GM12878 (cell line): Measurements from ENCODE around the gene ECT2L. TPM values are rescaled to one million over a fixed set of nuclear protein-coding genes. Genes with fewer than 3 reads are reported as not detected.

Source experiments
- ATAC-seq: fragments of 200-7000 bp; cut with Tn5 transposase; 3 replicates; pipeline ENCODE4 v1.9.1; 2020; ENCODE audit warnings: mild to moderate bottlenecking, moderate library complexity
- BruUV-seq: library from RNA; stranded (reverse); fragments of 400-500 nt; replicated peaks from 2 replicates; lab custom pipeline; 2021; lab: Mats Ljungman, UMichigan
- CTCF ChIA-PET: fragments of 300-600 bp; sonication (Branson Sonifier 250); formaldehyde crosslinking; extraction: SDS; loops from one replicate; lab custom pipeline; 2021; ENCODE audit warnings: inconsistent platforms; lab: Yijun Ruan, JAX
- POLR2A ChIA-PET: fragments of 350-600 bp; formaldehyde crosslinking; extraction: SDS; loops from one replicate; lab custom pipeline; 2021; ENCODE audit warnings: inconsistent platforms; lab: Charles Lee
- RAD21 ChIA-PET: fragments of 300-600 bp; sonication (Branson Sonifier 250); formaldehyde crosslinking; loops from one replicate; lab custom pipeline; 2023; ENCODE audit warnings: antibody characterized with exemption; ENCODE audit not compliant: unreplicated experiment; lab: Charles Lee
- SMC1A ChIA-PET: fragments of 300-600 bp; sonication (Branson Sonifier 250); formaldehyde crosslinking; loops from one replicate; lab custom pipeline; 2023; ENCODE audit not compliant: unreplicated experiment, uncharacterized antibody; lab: Charles Lee
- DNase-seq: peaks from one replicate; pipeline ENCODE4 v3.0.0-alpha.2; 2011; ENCODE audit warnings: low read depth, low spot score
- FAIRE-seq: peaks from 3 replicates; lab custom pipeline; 2011; peaks lifted over from hg19 to GRCh38; lab: Jason Lieb, UNC
- H2AFZ ChIP-seq: 2 replicates; pipeline ENCODE4 v1.6.0; 2011; ENCODE audit warnings: low read depth, low read length, control low read depth; ENCODE audit not compliant: control insufficient read depth
- H3K27ac ChIP-seq: 2 replicates; pipeline ENCODE4 v1.5.1; 2011; ENCODE audit warnings: control low read depth; ENCODE audit not compliant: control insufficient read depth, insufficient read depth
- H3K27me3 ChIP-seq, 2 experiments: replicated peaks in 1 of 2; 2 replicates each; pipeline versions ENCODE4 v1.6.0 to v1.6.1; 2011; ENCODE audit warnings: low read length in 1 of 2; ENCODE audit not compliant: control insufficient read depth in 2 of 2, insufficient read depth in 2 of 2
- H3K36me3 ChIP-seq, 2 experiments: 2 replicates each; pipeline ENCODE4 v1.5.1; 2011; ENCODE audit warnings: low read length in 1 of 2; ENCODE audit not compliant: control insufficient read depth in 2 of 2, insufficient read depth in 2 of 2
- H3K4me1 ChIP-seq: 2 replicates; pipeline ENCODE4 v1.6.1; 2011; ENCODE audit warnings: mild to moderate bottlenecking, low read length, moderate library complexity, mixed read lengths; ENCODE audit not compliant: control insufficient read depth, insufficient read depth
- H3K4me2 ChIP-seq: 2 replicates; pipeline ENCODE4 v1.6.0; 2011; ENCODE audit warnings: control low read depth; ENCODE audit not compliant: control insufficient read depth, insufficient read depth
- H3K4me3 ChIP-seq: fragments of 200-600 bp; sonication (generic); 2 replicates; pipeline ENCODE4 v1.5.1; 2016
- H3K79me2 ChIP-seq: 2 replicates; pipeline ENCODE4 v1.6.0; 2011; ENCODE audit warnings: low read length; ENCODE audit not compliant: control insufficient read depth, insufficient read depth
- H3K9ac ChIP-seq: 2 replicates; pipeline ENCODE4 v1.8.0; 2011; ENCODE audit warnings: low read length, control low read depth, mixed read lengths; ENCODE audit not compliant: control insufficient read depth, insufficient read depth
- H3K9me3 ChIP-seq: replicated peaks from 3 replicates; pipeline ENCODE4 v1.5.1; 2011; ENCODE audit warnings: mild to moderate bottlenecking, low read length; ENCODE audit not compliant: control insufficient read depth, insufficient read depth
- H4K20me1 ChIP-seq: 2 replicates; pipeline ENCODE4 v1.6.0; 2011; ENCODE audit not compliant: control insufficient read depth, insufficient read depth
- ASH2L ChIP-seq: fragments of 300-600, 200-600 bp; sonication (generic); IDR thresholded peaks from 2 replicates; pipeline ENCODE4 v1.6.1; 2017; ENCODE audit warnings: low read depth, mild to moderate bottlenecking, borderline replicate concordance
- BACH1 ChIP-seq: fragments of 450-650 bp; IDR thresholded peaks from 2 replicates; pipeline ENCODE4 v1.6.1; 2017; ENCODE audit warnings: mild to moderate bottlenecking, borderline replicate concordance
- ETV6 ChIP-seq, 2 experiments: fragments of 450-650 bp in 1 of 2; IDR thresholded peaks in 1 of 2; conservative IDR thresholded peaks in 1 of 2; 2 replicates each; pipeline ENCODE4 v1.6.1; 2014; ENCODE audit warnings: antibody characterized with exemption in 1 of 2, borderline replicate concordance in 1 of 2, low read depth in 1 of 2, mild to moderate bottlenecking in 1 of 2, moderate library complexity in 1 of 2
- FOXK2 ChIP-seq: fragments of 450-650 bp; IDR thresholded peaks from 2 replicates; pipeline ENCODE4 v1.6.1; 2017; ENCODE audit warnings: mild to moderate bottlenecking, moderate library complexity
- HDAC6 ChIP-seq: fragments of 200-600 bp; sonication (generic); IDR thresholded peaks from one replicate; pipeline ENCODE4 v1.8.0; 2017; ENCODE audit warnings: antibody characterized with exemption; ENCODE audit not compliant: unreplicated experiment
- HSF1 ChIP-seq: fragments of 150-350 bp; IDR thresholded peaks from 2 replicates; pipeline ENCODE4 v1.6.1; 2014; ENCODE audit warnings: mild to moderate bottlenecking, low read depth, low read length
- IRF4 ChIP-seq: IDR thresholded peaks from 2 replicates; pipeline ENCODE4 v1.6.1; 2011; ENCODE audit warnings: low read depth, low read length
- NFIC ChIP-seq: IDR thresholded peaks from 2 replicates; pipeline ENCODE4 v1.6.1; 2012; ENCODE audit warnings: low read depth, mild to moderate bottlenecking, inconsistent platforms, low read length, moderate library complexity
- NFYA ChIP-seq: IDR thresholded peaks from 2 replicates; pipeline ENCODE4 v1.6.1; 2011; ENCODE audit warnings: low read depth, mild to moderate bottlenecking, low read length, improper control_type of control experiment, borderline replicate concordance
- PKNOX1 ChIP-seq: fragments of 450-650 bp; IDR thresholded peaks from 2 replicates; pipeline ENCODE4 v1.6.1; 2016; ENCODE audit warnings: mild to moderate bottlenecking
- POU2F2 ChIP-seq: IDR thresholded peaks from 3 replicates; pipeline ENCODE4 v1.6.1; 2011; ENCODE audit warnings: low read depth, mild to moderate bottlenecking, low read length, borderline replicate concordance
- ZBED1 ChIP-seq: IDR thresholded peaks from 2 replicates; pipeline ENCODE4 v1.6.1; 2016; ENCODE audit warnings: borderline replicate concordance
- ZNF274 ChIP-seq: IDR thresholded peaks from one replicate; pipeline ENCODE4 v1.8.0; 2011; ENCODE audit not compliant: insufficient read length, insufficient read depth
- ZZZ3 ChIP-seq: IDR thresholded peaks from 2 replicates; pipeline ENCODE4 v1.6.1; 2011; ENCODE audit warnings: low read depth; ENCODE audit not compliant: control insufficient read depth, insufficient read length
- WGBS: methylation state at CpG from one replicate; pipeline ENCODE4 v1.1.6; 2016; ENCODE audit warnings: low lambda C conversion rate; ENCODE audit not compliant: insufficient replicate concordance, insufficient coverage; ENCODE audit errors: missing lambda C conversion rate; 5-methylcytosine and 5-hydroxymethylcytosine counted together
- in situ Hi-C: fragments of 300-500 bp; cut with MboI; formaldehyde crosslinking; loops from 9 replicates; pipeline ENCODE4 v1.14.3; 2018; ENCODE audit warnings: mixed read lengths
- intact Hi-C: fragments of 100-400 bp; cut with micrococcal nuclease; formaldehyde crosslinking; loops from one replicate; pipeline ENCODE4 v1.14.2; 2022; ENCODE audit not compliant: unreplicated experiment
- polyA plus RNA-seq, 11 experiments: library from polyadenylated mRNA; depleted of rRNA in 4 of 11; unstranded in 6 of 11; stranded (reverse) in 5 of 11; fragments of >200 nt; fragmentation: Nextera tagmentation in 4 of 11; fragmentation: Illumina TruSeq in 1 of 11; extraction: Ambion mirVana in 4 of 11; extraction: Trizol in 1 of 11; gene quantifications; 1 replicate in 1 of 11; 2 replicates in 10 of 11; pipeline versions ENCODE4 v1.2.1 to v1.2.3, GENCODE V29; 2011 to 2016; ENCODE audit warnings: inconsistent platforms in 2 of 11, missing spikeins in 2 of 11, low read depth in 1 of 11
- total RNA-seq, 4 experiments: library from RNA; depleted of rRNA in 3 of 4; stranded (reverse); fragments of >200 nt in 3 of 4; fragmentation: Illumina TruSeq in 1 of 4; extraction: Trizol in 1 of 4; gene quantifications; 2 replicates each; pipeline versions ENCODE4 v1.2.1 to v1.2.3, GENCODE V29; 2013 to 2021
- TF ChIP-seq, protein P1 (sequence below): fragments of 450-650 bp; conservative IDR thresholded peaks from 2 replicates; pipeline ENCODE4 v1.6.1; 2017; ENCODE audit warnings: mild to moderate bottlenecking, moderate library complexity

The ECT2L gene
- total and polyA plus RNA-seq, 10 of the 15 experiments (the other 5 are each of a cell fraction or from before 2014, with no cell fraction given) = 0.05 to 0.09 TPM; not detected in 8

DNA sequence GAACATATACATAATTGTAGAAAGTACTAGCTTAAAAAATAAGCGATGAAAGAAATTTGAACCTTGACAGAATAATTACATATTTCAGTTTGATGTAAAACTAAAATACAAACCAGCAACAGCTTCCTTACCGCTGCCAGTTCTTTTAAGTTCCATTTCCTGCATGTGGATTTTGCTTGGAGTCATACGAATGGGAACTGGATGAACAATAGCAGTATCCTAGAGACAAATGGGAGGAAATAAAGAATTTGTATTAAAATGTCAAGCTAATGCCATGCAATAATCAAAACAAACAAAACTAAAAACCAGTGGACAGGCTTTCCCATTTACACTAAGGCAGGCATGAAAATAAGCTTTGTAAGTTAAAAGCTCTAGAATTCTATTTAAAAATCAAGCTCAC, 125.0 kb downstream of the ECT2L start:
- no peak for DNase-seq
- ChIA-PET POLR2A (no interaction called here), CTCF (interaction anchor here (0.7 to 1.6 kb wide), 3 partner anchors 13 to 68 kb away, joined by 3 to 4 read pairs (median 4); partner anchors contain the start of gene REPS1), RAD21 (interaction anchor here (0.9 to 1.2 kb wide), 2 partner anchors 10 to 45 kb away, joined by 3 read pairs; no protein-coding TSS in a partner anchor), SMC1A (interaction anchor here (0.6 to 1.5 kb wide), 5 partner anchors 8 to 58 kb away, joined by 3 to 6 read pairs (median 3); no protein-coding TSS in a partner anchor)
- in situ Hi-C loops (no loop called here), intact Hi-C loops (no loop called here)
- H3K4me3 ChIP-seq = no peak overlapping the region
- no peak overlapping the region for H2AFZ ChIP-seq
- no peak overlapping the region for H3K4me2 ChIP-seq
- no peaks in the 10 kb centered on the region for H4K20me1 ChIP-seq
- BruUV-seq = no TSS peak
- H3K36me3 ChIP-seq = peaks cover 3 to 11% of the 10 kb centered on the region in 2 experiments
- WGBS = 99% methylated on average over 3 of the region's 3 CpGs
- no peaks in the 10 kb centered on the region for H3K4me1 ChIP-seq
- no peak for ATAC-seq
- FAIRE-seq = no peak
- no peaks in the 10 kb centered on the region for H3K9me3 ChIP-seq
- no peaks in the 10 kb centered on the region for H3K79me2 ChIP-seq
- no peak overlapping the region for H3K9ac ChIP-seq
- no peak overlapping the region for H3K27ac ChIP-seq
- no peaks in the 10 kb centered on the region for H3K27me3 ChIP-seq
- TF ChIP-seq POU2F2 = no peak
- TF ChIP-seq, protein P1, sequence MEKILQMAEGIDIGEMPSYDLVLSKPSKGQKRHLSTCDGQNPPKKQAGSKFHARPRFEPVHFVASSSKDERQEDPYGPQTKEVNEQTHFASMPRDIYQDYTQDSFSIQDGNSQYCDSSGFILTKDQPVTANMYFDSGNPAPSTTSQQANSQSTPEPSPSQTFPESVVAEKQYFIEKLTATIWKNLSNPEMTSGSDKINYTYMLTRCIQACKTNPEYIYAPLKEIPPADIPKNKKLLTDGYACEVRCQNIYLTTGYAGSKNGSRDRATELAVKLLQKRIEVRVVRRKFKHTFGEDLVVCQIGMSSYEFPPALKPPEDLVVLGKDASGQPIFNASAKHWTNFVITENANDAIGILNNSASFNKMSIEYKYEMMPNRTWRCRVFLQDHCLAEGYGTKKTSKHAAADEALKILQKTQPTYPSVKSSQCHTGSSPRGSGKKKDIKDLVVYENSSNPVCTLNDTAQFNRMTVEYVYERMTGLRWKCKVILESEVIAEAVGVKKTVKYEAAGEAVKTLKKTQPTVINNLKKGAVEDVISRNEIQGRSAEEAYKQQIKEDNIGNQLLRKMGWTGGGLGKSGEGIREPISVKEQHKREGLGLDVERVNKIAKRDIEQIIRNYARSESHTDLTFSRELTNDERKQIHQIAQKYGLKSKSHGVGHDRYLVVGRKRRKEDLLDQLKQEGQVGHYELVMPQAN = no peak
- no peak for TF ChIP-seq ZZZ3
- no peak for TF ChIP-seq NFYA
- no peak for TF ChIP-seq PKNOX1
- no peak for TF ChIP-seq BACH1
- TF ChIP-seq ZBED1 = no peak
- no peak for TF ChIP-seq FOXK2
- TF ChIP-seq HDAC6 = no peak
- TF ChIP-seq ASH2L = no peak
- TF ChIP-seq ZNF274 = no peak
- no peak for TF ChIP-seq IRF4
- TF ChIP-seq ETV6 (conservative IDR thresholded peaks at IDR 0.05 in 1 of 2, IDR thresholded peaks at IDR 0.05 in 1 of 2; ENCODE audit: borderline replicate concordance in 1 of 2, low read depth in 1 of 2) = no peak
- no peak for TF ChIP-seq NFIC
- no peak for TF ChIP-seq HSF1
- TF ChIP-seq, all 136 proteins: peak for 0
